IMR-90 (cell line): ENCODE results near the gene SIRT5. TPM values are rescaled to one million over a fixed set of nuclear protein-coding genes. Genes with fewer than 3 reads are reported as not detected.

Experiments
- ATAC-seq: fragments of 200-7000 bp; cut with Tn5 transposase; 2 replicates; pipeline ENCODE4 v1.9.1; 2020; ENCODE audit warnings: low read depth, mild to moderate bottlenecking, moderate library complexity
- BruUV-seq: library from RNA; stranded (reverse); fragments of 400-500 nt; replicated peaks from 2 replicates; lab custom pipeline; 2021; lab: Mats Ljungman, UMichigan
- CTCF ChIA-PET: fragments of 300-600 bp; formaldehyde crosslinking; extraction: SDS; loops from one replicate; lab custom pipeline; 2021; ENCODE audit warnings: antibody characterized with exemption; lab: Yijun Ruan, JAX
- POLR2A ChIA-PET: fragments of 300-600 bp; sonication (Branson Sonifier 250); formaldehyde crosslinking; loops from one replicate; lab custom pipeline; 2022; ENCODE audit warnings: antibody characterized with exemption; ENCODE audit not compliant: unreplicated experiment; lab: Charles Lee
- DNase-seq: peaks from one replicate; pipeline ENCODE4 v3.0.0; 2013
- H2AFZ ChIP-seq: replicated peaks from 2 replicates; pipeline ENCODE3; 2013; ENCODE audit warnings: low read length, mild to moderate bottlenecking; ENCODE audit not compliant: poor library complexity
- H2AK5ac ChIP-seq: 2 replicates; pipeline ENCODE4 v1.6.1; 2013; ENCODE audit warnings: low read depth, low read length, inconsistent platforms
- H2AK9ac ChIP-seq: replicated peaks from 2 replicates; pipeline ENCODE3; 2013; ENCODE audit warnings: mild to moderate bottlenecking, low read depth, low read length, moderate library complexity; ENCODE audit not compliant: poor library complexity
- H2BK120ac ChIP-seq: 2 replicates; pipeline ENCODE4 v1.6.1; 2013; ENCODE audit warnings: low read depth, low read length, inconsistent platforms
- H2BK15ac ChIP-seq: 3 replicates; pipeline ENCODE4 v1.6.1; 2013; ENCODE audit warnings: low read depth, low read length, inconsistent platforms
- H2BK20ac ChIP-seq: 2 replicates; pipeline ENCODE4 v1.6.1; 2013; ENCODE audit warnings: low read depth, mild to moderate bottlenecking, inconsistent platforms, low read length, moderate library complexity
- H2BK5ac ChIP-seq: 2 replicates; pipeline ENCODE4 v1.6.1; 2013; ENCODE audit warnings: mild to moderate bottlenecking, low read depth, low read length, inconsistent platforms; ENCODE audit not compliant: poor library complexity, severe bottlenecking
- H3K14ac ChIP-seq: replicated peaks from 2 replicates; pipeline ENCODE4 v1.6.1; 2013; ENCODE audit warnings: low read depth, low read length, inconsistent platforms
- H3K18ac ChIP-seq: 2 replicates; pipeline ENCODE4 v1.6.1; 2013; ENCODE audit warnings: low read depth, low read length, control low read depth
- H3K23ac ChIP-seq: 2 replicates; pipeline ENCODE4 v1.6.1; 2013; ENCODE audit warnings: low read depth, low read length, inconsistent platforms
- H3K27ac ChIP-seq: 2 replicates; pipeline ENCODE4 v1.5.1; 2013; ENCODE audit warnings: mild to moderate bottlenecking, control low read depth, low read length; ENCODE audit not compliant: insufficient read depth
- H3K27me3 ChIP-seq: 2 replicates; pipeline ENCODE4 v1.6.1; 2013; ENCODE audit warnings: low read length; ENCODE audit not compliant: control insufficient read depth, insufficient read depth
- H3K36me3 ChIP-seq: 2 replicates; pipeline ENCODE4 v1.6.1; 2013; ENCODE audit warnings: low read length, mixed read lengths; ENCODE audit not compliant: control insufficient read depth, insufficient read depth
- H3K4ac ChIP-seq: 2 replicates; pipeline ENCODE4 v1.6.1; 2013; ENCODE audit warnings: low read depth, low read length, inconsistent platforms
- H3K4me1 ChIP-seq: 2 replicates; pipeline ENCODE4 v1.6.1; 2013; ENCODE audit warnings: low read length, mixed read lengths; ENCODE audit not compliant: control insufficient read depth, insufficient read depth
- H3K4me2 ChIP-seq: 2 replicates; pipeline ENCODE4 v1.6.1; 2013; ENCODE audit warnings: low read depth, mild to moderate bottlenecking, control low read depth, low read length, moderate library complexity
- H3K4me3 ChIP-seq: 2 replicates; pipeline ENCODE4 v1.5.1; 2013; ENCODE audit warnings: low read depth, mild to moderate bottlenecking, control low read depth, low read length, moderate library complexity; ENCODE audit not compliant: insufficient read depth
- H3K56ac ChIP-seq: 2 replicates; pipeline ENCODE4 v1.6.1; 2013; ENCODE audit warnings: low read length, inconsistent platforms; ENCODE audit not compliant: insufficient read depth; ENCODE audit errors: extremely low read depth
- H3K79me1 ChIP-seq, 2 experiments: 2 replicates each; pipeline ENCODE4 v1.6.1; 2013; ENCODE audit warnings: low read length in 2 of 2, inconsistent platforms in 1 of 2, low read depth in 1 of 2
- H3K9ac ChIP-seq: 2 replicates; pipeline ENCODE4 v1.6.1; 2013; ENCODE audit warnings: low read depth, low read length, control low read depth
- H3K9me1 ChIP-seq: 2 replicates; pipeline ENCODE4 v1.6.1; 2013; ENCODE audit warnings: low read length, inconsistent platforms; ENCODE audit not compliant: insufficient read depth
- H3K9me3 ChIP-seq: 2 replicates; pipeline ENCODE4 v1.6.1; 2013; ENCODE audit warnings: low read length; ENCODE audit not compliant: control insufficient read depth, insufficient read depth
- H4K20me1 ChIP-seq: 2 replicates; pipeline ENCODE4 v1.6.1; 2013; ENCODE audit warnings: low read length, inconsistent platforms; ENCODE audit not compliant: insufficient read depth
- H4K5ac ChIP-seq: 2 replicates; pipeline ENCODE4 v1.6.1; 2013; ENCODE audit warnings: mild to moderate bottlenecking, low read depth, low read length, control low read depth
- H4K8ac ChIP-seq, 2 experiments: 2 replicates each; pipeline ENCODE4 v1.6.1; 2013; ENCODE audit warnings: low read depth in 2 of 2, low read length in 2 of 2, control low read depth in 1 of 2, inconsistent platforms in 1 of 2
- H4K91ac ChIP-seq: 2 replicates; pipeline ENCODE4 v1.6.1; 2013; ENCODE audit warnings: low read depth, low read length, inconsistent platforms; ENCODE audit not compliant: insufficient read depth
- BHLHE40 ChIP-seq: fragments of 150-350 bp; IDR thresholded peaks from 2 replicates; pipeline ENCODE4 v1.6.1; 2016; ENCODE audit warnings: mild to moderate bottlenecking, low read depth, low read length
- FOS ChIP-seq: fragments of 150-350 bp; IDR thresholded peaks from 2 replicates; pipeline ENCODE4 v1.6.1; 2016; ENCODE audit warnings: low read depth, low read length
- MAZ ChIP-seq: IDR thresholded peaks from 2 replicates; pipeline ENCODE4 v1.6.1; 2012; ENCODE audit warnings: low read depth, mild to moderate bottlenecking, low read length, improper control_type of control experiment, moderate library complexity, borderline replicate concordance
- MXI1 ChIP-seq: IDR thresholded peaks from 2 replicates; pipeline ENCODE4 v1.6.1; 2012; ENCODE audit warnings: low read depth, mild to moderate bottlenecking, low read length, moderate library complexity, borderline replicate concordance
- NFE2L2 ChIP-seq: fragments of 150-350 bp; IDR thresholded peaks from 2 replicates; pipeline ENCODE4 v1.6.1; 2016; ENCODE audit warnings: low read depth, mild to moderate bottlenecking, low read length
- POLR2A ChIP-seq: IDR thresholded peaks from 2 replicates; pipeline ENCODE4 v1.6.1; 2012; ENCODE audit warnings: mild to moderate bottlenecking, low read depth, low read length
- RAD21 ChIP-seq: IDR thresholded peaks from 2 replicates; pipeline ENCODE4 v1.6.1; 2012; ENCODE audit warnings: low read length, improper control_type of control experiment
- WGBS, 2 experiments: methylation state at CpG; one replicate each; pipeline versions ENCODE4 v1.1.5 to v1.1.7; 2013; ENCODE audit warnings: missing lambda C conversion rate in 2 of 2; ENCODE audit not compliant: insufficient read length in 1 of 2; ENCODE audit errors: extremely low coverage in 2 of 2; 5-methylcytosine and 5-hydroxymethylcytosine counted together
- dilution Hi-C: fragments of 300-500 bp; cut with HindIII; formaldehyde crosslinking; loops from one replicate; pipeline ENCODE4 v1.14.3; 2018; ENCODE audit warnings: low sequenced_read_pairs; ENCODE audit not compliant: unreplicated experiment
- in situ Hi-C: fragments of 300-500 bp; cut with MboI; formaldehyde crosslinking; loops from 3 replicates; pipeline ENCODE4 v1.14.3; 2019; ENCODE audit warnings: low sequenced_read_pairs, inconsistent platforms, mixed read lengths
- intact Hi-C: fragments of 100-400 bp; cut with micrococcal nuclease; formaldehyde crosslinking; loops from 2 replicates; pipeline ENCODE4 v1.10.0; 2022
- polyA plus RNA-seq, 3 experiments: library from polyadenylated mRNA; depleted of rRNA; stranded (reverse); fragments of >200 nt; gene quantifications; 2 replicates each; pipeline ENCODE4 v1.2.3, GENCODE V29; 2012; ENCODE audit warnings: low replicate concordance in 1 of 3
- total RNA-seq: library from RNA; depleted of rRNA; stranded (reverse); fragments of >200 nt; gene quantifications from 2 replicates; pipeline ENCODE4 v1.2.3, GENCODE V29; 2012
- TF ChIP-seq, protein P1 (sequence below): conservative IDR thresholded peaks from 2 replicates; pipeline ENCODE4 v1.5.1; 2012; ENCODE audit warnings: mild to moderate bottlenecking, low read depth, low read length, improper control_type of control experiment

Gene SIRT5
- total and polyA plus RNA-seq, 2 of the 4 experiments (the other 2 are of a cell fraction): 4.7 to 5.2 TPM

GRCh38 chr6:13581700-13582229 lies 7.4 kb downstream of the SIRT5 start:
- in situ Hi-C loops: no loop called here

More at GRCh38 chr6:13581700-13582229, 7.4 kb downstream of the SIRT5 start:
- Histone ChIP-seq H3K4me1 (peaks cover 2% of the 10 kb centered on the region), H3K4me2 (no peak overlapping the region), H3K9me3 (no peaks in the 10 kb centered on the region), H3K56ac (no peak overlapping the region), H3K79me1 (peaks cover 0 to 4% of the 10 kb centered on the region in 2 experiments; a peak in 3 of 4 replicates), H4K8ac (no peak overlapping the region), H2BK5ac (no peak overlapping the region), H2AK9ac (no peak overlapping the region), H4K5ac (no peak overlapping the region), H3K4me3 (no peak overlapping the region), H3K14ac (no peak overlapping the region), H3K4ac (no peak overlapping the region), H2BK120ac (no peak overlapping the region), H4K20me1 (no peaks in the 10 kb centered on the region), H3K27ac (no peak overlapping the region), H2BK20ac (no peak overlapping the region), H3K23ac (no peak overlapping the region), H3K27me3 (no peaks in the 10 kb centered on the region), H3K18ac (no peak overlapping the region), H3K9ac (no peak overlapping the region), H2AK5ac (no peak overlapping the region), H3K36me3 (peaks cover 10% of the 10 kb centered on the region; the same call in 1 of the 2 replicates), H2BK15ac (no peak overlapping the region), H4K91ac (no peak overlapping the region), H3K9me1 (0 out of 2 replicates have a peak, but pooled peaks cover 4% of the 10 kb centered on the region), H2AFZ (no peak overlapping the region)
- ChIA-PET CTCF (no interaction called here), POLR2A (no interaction called here)
- BruUV-seq: no TSS peak
- dilution Hi-C loops (no loop called here), intact Hi-C loops (no loop called here)
- no peak for ATAC-seq
- WGBS, 2 experiments: 100% methylated on average over 1 to 3 of the region's 9 CpGs
- no peak for DNase-seq
- no peak for TF ChIP-seq MAZ
- TF ChIP-seq RAD21: no peak
- TF ChIP-seq NFE2L2: no peak
- TF ChIP-seq MXI1: no peak
- no peak for TF ChIP-seq BHLHE40
- TF ChIP-seq FOS: no peak
- TF ChIP-seq POLR2A: no peak
- TF ChIP-seq, protein P1, sequence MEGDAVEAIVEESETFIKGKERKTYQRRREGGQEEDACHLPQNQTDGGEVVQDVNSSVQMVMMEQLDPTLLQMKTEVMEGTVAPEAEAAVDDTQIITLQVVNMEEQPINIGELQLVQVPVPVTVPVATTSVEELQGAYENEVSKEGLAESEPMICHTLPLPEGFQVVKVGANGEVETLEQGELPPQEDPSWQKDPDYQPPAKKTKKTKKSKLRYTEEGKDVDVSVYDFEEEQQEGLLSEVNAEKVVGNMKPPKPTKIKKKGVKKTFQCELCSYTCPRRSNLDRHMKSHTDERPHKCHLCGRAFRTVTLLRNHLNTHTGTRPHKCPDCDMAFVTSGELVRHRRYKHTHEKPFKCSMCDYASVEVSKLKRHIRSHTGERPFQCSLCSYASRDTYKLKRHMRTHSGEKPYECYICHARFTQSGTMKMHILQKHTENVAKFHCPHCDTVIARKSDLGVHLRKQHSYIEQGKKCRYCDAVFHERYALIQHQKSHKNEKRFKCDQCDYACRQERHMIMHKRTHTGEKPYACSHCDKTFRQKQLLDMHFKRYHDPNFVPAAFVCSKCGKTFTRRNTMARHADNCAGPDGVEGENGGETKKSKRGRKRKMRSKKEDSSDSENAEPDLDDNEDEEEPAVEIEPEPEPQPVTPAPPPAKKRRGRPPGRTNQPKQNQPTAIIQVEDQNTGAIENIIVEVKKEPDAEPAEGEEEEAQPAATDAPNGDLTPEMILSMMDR: no peak
